Measurements from ENCODE around the gene MPZ.
"Not testable (repeated sequence)": the region's sequence is repeated elsewhere in the genome, so short reads cannot be mapped to it uniquely, and the experiment has no call there.

Gene MPZ

DNA sequence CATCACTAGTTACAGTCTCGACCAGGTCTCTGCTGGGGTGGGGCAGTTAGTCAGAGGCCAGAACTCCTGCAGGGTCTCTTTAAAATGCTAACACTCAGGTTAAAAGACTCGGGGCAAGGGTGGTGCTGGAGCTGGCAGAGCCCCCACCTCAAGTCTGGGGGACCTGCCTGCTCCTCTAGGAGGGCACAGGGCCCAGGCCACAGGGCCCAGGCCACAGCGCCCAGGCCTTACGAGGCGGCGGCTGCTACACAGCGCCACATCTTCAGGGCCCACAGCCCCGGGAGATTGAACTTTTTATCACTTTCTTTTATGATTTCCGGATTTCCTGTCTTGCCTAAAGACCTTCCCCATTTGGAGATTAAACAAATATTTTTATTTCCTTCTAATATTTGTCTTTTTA lies 10.4 kb downstream of the MPZ start:
- DNase-seq, result no peak

- DNase-seq, result no peak
These were observed 11.7 kb downstream of the MPZ start for GRCh38 chr1:161298116-161298515.

DNA sequence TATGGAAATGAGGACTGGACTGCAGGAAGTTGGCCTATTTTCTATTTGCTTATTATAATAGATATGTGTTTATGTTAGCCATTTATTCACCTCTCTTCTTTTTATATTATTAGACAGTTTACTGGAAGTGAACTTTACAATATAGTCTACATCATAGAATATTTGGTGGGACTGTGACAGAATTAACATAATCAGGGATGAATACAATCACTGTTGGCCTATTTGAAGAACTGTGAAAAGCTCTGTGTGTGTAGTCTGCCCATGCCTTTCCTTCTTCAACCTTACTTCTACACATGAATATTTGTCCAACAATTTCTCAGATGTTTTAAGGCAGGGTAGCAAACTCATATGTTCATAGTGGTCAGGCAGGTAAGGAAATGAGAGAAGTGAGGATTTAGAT lies 12.4 kb downstream of the MPZ start:
- DNase-seq, result no peak

DNA sequence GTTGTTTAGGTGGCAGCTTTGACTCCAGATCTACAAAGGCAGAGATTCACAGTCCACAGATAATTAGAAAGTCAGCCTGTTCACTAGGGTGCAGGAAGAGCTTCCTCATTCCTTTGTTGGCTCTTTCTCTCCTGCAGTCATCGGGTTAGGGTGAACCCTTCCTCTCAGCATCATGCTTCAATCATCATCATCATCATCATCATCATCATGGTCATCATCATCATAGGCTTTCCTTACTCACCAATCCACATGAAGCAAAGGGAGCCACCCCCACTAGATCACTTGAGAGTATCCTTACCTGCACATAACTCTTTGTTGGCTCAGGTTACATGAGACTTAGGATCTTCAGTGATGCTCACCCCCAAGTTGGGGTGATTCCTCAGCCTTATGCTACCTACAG lies 19.0 kb downstream of the MPZ start:
- no peak for DNase-seq

- no peak for DNase-seq
These were observed 22.2 kb downstream of the MPZ start for GRCh38 chr1:161287482-161288054.

DNA sequence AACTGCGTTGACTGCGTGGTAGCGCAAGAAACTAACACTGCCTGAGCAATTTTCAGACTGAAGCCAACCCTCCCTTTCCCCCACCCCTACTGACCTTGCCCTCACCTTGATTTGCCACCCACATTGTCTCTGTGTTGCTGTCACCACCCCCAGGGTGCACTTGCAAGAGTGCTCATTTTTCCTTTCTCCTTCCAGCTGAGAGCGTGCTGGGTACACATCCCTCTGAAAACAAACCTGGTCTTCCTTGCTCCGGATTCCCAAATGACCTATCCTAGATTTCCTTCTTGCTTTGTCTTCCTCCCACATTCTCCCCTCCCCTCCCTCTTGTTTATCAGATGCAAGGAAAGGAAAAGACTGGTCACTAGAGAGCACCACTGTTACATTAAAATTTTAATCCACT lies 24.2 kb downstream of the MPZ start:
- DNase-seq, result no peak

DNA sequence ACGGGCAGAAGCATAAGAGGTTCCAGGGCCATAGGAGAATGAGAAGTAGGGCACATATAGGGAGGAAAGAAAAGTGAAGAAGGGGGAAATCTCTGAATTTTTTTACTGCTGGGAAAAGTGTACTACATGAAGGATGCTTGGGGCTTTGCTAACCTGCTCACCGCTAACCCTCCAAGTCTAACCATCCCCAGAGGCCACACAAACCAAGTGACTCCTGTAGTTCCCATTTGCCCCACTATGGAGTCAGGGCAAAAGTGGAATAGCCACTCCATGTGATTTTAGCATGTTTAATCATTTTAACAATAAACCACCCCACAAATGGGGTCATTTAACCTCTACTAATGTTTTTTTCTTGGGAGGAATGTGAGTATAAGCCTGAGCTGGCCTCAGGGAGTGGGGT lies 24.7 kb downstream of the MPZ start:
- no peak for DNase-seq

DNA sequence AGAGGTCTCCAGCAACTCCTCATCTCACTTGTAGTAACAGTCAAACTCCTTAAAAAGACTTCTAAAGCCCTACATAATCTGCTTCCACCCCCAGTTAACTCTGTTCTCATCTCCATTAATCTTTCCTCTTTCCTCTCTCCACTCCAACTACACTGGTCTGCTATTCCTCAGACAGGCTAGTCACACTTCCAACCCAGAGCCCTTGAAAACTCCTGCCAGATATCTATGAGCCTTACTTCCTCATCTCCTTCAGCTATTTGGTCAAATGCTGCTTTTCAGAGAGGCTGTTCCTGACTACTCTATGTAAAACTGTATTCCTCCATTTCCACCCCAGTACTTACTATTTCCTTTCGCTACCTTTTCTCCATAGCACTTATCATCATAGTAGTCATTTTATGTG lies 26.8 kb downstream of the MPZ start:
- no peak for DNase-seq

GRCh38 chr1:161274874-161275273 lies 34.9 kb downstream of the MPZ start:
- DNase-seq, result no peak

- no peak for DNase-seq
These were observed 36.4 kb downstream of the MPZ start for GRCh38 chr1:161273402-161273801.

GRCh38 chr1:161267321-161267720 lies 42.4 kb downstream of the MPZ start:
- no peak for DNase-seq

DNA sequence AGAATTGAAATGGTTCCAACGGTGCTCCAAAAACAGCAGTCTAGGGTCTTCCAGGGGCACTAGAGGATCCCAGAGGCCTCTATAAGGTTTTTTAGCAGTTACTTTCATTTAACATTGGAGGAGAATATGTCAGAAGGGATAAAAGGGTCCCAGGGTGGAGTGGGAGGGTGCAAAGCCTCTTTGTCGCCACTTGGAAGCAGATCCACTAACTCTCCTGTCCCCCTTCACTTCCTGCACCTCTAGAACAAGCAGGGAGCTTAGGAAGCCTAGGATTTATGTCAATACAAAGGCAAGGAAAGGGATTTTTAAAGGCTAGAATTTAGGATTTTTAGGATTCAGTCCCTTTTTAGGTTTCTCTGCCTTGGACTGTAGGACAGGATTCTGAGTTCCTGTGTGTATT lies 42.9 kb downstream of the MPZ start:
- no peak for DNase-seq

GRCh38 chr1:161266202-161266601 lies 43.6 kb downstream of the MPZ start:
- DNase-seq, result no peak

- DNase-seq, result no peak
These were observed 44.5 kb downstream of the MPZ start for GRCh38 chr1:161265305-161265704.

DNA sequence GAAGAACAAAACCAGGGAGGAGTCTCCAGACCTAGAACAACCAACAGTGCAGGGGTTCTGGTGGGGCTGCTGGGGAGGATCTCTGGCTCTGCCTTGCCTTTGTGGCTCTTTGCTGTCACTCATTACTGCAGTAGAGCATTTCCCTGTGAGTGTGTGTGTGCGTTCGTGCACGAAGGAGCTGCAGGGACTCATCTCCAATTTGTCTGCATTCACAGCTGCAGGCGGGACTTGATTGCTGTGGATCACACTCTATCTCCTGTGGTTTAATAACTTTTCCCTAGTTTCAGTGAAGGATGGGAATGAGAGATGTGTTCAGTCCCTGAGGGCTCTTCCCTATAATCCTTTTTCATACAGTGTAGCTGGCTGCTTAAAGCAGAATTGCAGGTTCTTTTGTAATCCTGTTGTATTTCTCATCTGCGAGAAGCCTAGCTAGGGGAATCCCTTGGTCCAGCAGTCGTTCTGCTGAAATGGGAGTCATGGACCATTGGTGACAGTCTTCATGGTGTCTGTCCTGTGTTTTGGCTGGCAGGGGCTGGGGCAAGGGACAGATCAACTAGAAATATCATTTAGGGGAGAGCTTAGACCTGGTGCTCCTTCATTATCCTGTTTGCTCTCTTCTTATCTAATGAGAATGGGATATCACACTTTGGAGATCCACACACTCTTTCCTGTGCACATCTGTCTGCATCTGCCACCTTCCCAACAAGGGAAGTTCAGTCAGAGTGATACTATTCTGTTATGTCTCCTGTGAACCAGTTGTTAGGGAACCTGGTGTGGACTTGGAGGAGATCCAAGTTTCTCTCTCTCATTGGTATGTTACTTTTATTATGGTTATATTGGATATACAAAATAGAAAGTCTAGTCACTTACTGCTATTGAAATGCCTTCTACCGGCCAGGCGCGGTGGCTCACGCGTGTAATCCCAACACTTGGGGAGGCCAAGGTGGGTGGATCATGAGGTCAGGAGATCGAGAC lies 48.2 kb downstream of the MPZ start:
- DNase-seq, result no peak

DNA sequence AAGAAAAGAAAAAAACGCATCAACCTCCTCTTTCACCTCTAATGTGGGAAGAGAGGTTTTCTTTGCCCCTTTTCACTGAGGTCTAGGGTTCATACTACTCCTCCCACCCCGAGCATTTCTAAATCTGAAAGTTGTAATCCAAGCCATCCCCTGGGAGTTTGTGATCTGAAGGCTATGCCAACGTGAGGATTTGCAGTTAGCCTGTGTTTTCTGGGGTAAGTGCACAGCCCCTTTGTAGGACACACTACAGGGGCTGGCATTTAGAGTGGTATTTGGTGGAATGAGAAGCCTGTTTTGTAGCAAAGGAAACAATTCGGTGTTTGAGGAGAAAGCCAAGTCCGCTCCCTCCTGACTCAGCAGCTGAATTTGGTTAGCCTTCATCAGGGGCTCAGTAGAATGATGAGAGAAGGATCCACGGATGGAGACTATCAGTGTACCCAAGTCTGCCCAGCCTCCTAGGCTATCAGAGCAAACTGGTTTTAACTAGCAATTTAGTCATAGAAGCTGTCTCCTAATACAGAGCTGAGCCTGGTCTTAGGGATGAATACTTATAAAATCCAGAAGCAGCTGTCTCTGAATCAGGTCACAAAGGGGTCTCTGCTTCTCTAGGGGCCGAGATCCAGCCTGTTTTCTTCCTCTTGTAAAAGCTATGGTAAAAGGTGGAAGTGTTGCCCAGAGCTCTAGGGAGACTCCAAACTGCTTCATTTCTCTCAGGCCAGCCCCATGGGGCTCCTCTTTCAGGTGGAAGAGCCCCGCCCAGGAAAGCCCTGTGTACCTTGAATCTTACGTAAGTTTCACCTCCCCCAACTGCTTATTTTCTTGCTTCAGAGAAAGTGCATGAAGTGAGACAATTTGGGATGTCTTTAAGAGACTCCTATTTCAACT lies 49.1 kb downstream of the MPZ start:
- DNase-seq, result peak; percentile 36

DNA sequence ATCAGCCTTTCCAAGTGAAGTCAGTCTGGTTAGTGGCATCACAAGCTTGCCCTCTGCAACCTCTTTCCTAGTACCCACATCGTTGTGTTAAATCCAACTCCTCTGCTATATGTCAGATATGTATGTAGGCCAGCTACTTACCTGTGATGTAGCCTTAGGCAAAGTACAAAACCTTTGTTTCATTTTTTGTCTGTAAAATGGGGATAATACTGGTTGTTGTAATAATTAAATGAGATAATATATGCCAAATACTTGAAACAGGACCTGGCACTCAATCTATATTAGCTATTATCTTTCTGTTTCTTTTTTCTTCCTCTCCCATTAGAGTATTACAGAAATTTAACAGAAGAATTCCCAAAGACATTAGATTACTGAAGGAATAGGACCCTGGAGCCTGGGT lies 50.0 kb downstream of the MPZ start:
- no peak for DNase-seq

GRCh38 chr1:161259345-161259702 lies 50.4 kb downstream of the MPZ start:
- DNase-seq, result no peak

DNA sequence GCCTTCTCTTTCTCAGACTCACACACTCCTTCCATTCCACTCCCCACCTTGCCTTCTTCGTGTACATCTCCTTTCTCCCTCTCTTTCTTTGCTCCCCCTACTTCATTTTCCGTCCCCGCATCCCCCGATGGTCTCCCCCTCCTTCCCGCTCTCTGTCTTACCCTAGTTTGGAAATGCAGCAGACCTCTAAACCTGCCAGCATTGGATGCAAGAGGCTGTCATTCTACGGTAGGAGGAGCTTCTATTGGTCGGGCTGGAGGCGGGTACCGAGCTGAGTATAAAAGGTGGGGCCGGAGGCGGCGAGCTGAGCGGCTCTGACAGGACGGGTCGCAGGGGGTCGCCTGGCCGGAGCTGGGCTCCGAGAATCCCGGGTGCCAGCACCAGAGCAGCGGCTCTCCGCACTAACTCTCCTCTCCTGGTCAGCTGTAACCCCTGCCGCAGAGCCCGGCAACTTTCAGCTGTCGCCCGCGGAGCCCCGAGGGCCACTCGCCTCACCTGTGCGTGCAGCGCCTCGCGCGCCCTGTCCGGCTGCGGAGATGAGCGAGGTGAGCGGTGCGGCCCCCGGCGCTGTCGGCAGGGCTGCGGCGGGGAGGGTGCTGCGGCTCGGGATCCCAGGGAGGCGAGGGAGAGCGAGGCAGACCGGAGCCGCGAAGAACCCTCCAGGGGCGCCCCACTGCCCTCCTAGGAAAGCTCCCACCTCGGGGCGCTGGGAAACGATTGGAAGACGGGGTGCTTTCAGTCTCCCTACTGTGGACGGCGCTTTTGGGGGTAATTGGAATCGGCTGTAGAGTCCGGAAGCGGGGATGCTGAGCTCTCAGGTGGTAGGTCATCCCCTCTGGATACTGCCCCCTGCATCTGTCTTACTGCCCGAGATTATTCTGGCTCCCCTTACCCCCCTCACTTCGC lies 51.1 kb downstream of the MPZ start, which contains the start of gene PCP4L1:
Gene PCP4L1 (plus strand): TSS at position 307 of the 906 bp plus-strand sequence. CDS start 230 bp downstream, at position 537.
- DNase-seq, result no peak

GRCh38 chr1:161257109-161257508 lies 52.7 kb downstream of the MPZ start:
- not testable (repeated sequence) for DNase-seq

- not testable (repeated sequence) for DNase-seq
These were observed 53.7 kb downstream of the MPZ start for GRCh38 chr1:161255955-161256520.

DNA sequence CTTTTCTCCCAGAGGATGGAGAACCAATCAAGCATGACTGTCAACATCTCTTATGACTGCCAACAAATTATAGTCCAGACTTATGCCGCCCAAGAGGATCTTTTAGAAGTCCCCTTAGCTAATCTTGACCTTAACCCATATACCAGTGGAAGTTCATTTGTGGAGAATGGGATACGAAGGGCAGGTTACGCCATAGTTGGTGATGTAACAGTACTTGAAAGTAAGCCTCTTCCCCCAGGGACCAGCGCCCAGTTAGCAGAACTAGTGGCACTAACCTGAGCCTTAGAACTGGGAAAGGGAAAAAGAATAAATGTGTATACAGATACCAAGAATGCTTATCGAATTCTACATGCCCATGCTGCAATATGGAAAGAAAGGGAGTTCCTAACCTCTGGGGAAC lies 54.5 kb downstream of the MPZ start:
- DNase-seq, result not testable (repeated sequence)
